GM23338 (cell line): ENCODE measurements around the gene DHRS12. TPM values are rescaled to one million over a fixed set of nuclear protein-coding genes. Genes with fewer than 3 reads are reported as not detected.

ENCODE experiments used
- ATAC-seq: fragments of 200-7000 bp; cut with Tn5 transposase; 3 replicates; pipeline ENCODE4 v1.9.1; 2020
- DNase-seq: peaks from one replicate; pipeline ENCODE4 v3.0.0-alpha.2; 2015; ENCODE audit warnings: low spot score
- H2AFZ ChIP-seq: fragments of 200-600 bp; sonication (generic); 2 replicates; pipeline ENCODE4 v1.8.0; 2016; ENCODE audit warnings: antibody characterized with exemption, mild to moderate bottlenecking, moderate library complexity
- H3F3A ChIP-seq: fragments of 200-600 bp; sonication (generic); replicated peaks from 2 replicates; pipeline ENCODE4 v1.8.0; 2017; ENCODE audit warnings: antibody characterized with exemption, mixed run types, low read depth
- H3K27ac ChIP-seq: fragments of 200-600 bp; sonication (generic); 2 replicates; pipeline ENCODE4 v1.6.1; 2016; ENCODE audit warnings: low read depth
- H3K27me3 ChIP-seq: fragments of 200-600 bp; sonication (generic); 2 replicates; pipeline ENCODE4 v1.8.0; 2016; ENCODE audit warnings: mild to moderate bottlenecking, mixed run types, moderate library complexity; ENCODE audit not compliant: insufficient read depth
- H3K36me3 ChIP-seq: fragments of 200-600 bp; sonication (generic); 2 replicates; pipeline ENCODE4 v1.8.0; 2016; ENCODE audit warnings: mild to moderate bottlenecking; ENCODE audit not compliant: insufficient read depth
- H3K4me1 ChIP-seq: fragments of 200-600 bp; sonication (generic); 2 replicates; pipeline ENCODE4 v1.8.0; 2016; ENCODE audit warnings: mild to moderate bottlenecking, moderate library complexity; ENCODE audit not compliant: insufficient read depth
- H3K4me2 ChIP-seq: fragments of 200-600 bp; sonication (generic); 2 replicates; pipeline ENCODE4 v1.7.1; 2017; ENCODE audit warnings: mixed run types
- H3K4me3 ChIP-seq: fragments of 200-600 bp; sonication (generic); 2 replicates; pipeline ENCODE4 v1.6.1; 2016; ENCODE audit warnings: mixed run types
- H3K79me2 ChIP-seq: fragments of 200-600 bp; sonication (generic); replicated peaks from 2 replicates; pipeline ENCODE4 v1.8.0; 2017; ENCODE audit warnings: mild to moderate bottlenecking; ENCODE audit not compliant: insufficient read depth
- H3K9me2 ChIP-seq: fragments of 200-600 bp; sonication (generic); 2 replicates; pipeline ENCODE4 v1.8.0; 2017; ENCODE audit not compliant: insufficient read depth
- H4K20me1 ChIP-seq: fragments of 200-600 bp; sonication (generic); replicated peaks from 2 replicates; pipeline ENCODE4 v1.8.0; 2017; ENCODE audit warnings: mild to moderate bottlenecking; ENCODE audit not compliant: insufficient read depth
- H3K27ac Mint-ChIP-seq: 2 replicates; pipeline ENCODE4 v1.8.0; 2020; ENCODE audit warnings: inconsistent platforms, mild to moderate bottlenecking, moderate library complexity, mixed read lengths
- H3K27me3 Mint-ChIP-seq: 3 replicates; pipeline ENCODE4 v1.8.0; 2022; ENCODE audit warnings: low read depth, mild to moderate bottlenecking, moderate library complexity, mixed read lengths, inconsistent platforms; ENCODE audit not compliant: insufficient read depth, poor library complexity
- H3K36me3 Mint-ChIP-seq: 3 replicates; pipeline ENCODE4 v1.8.0; 2021; ENCODE audit warnings: low read depth, mild to moderate bottlenecking, inconsistent platforms, moderate library complexity, mixed read lengths
- H3K4me1 Mint-ChIP-seq: 3 replicates; pipeline ENCODE4 v1.8.0; 2020; ENCODE audit warnings: mild to moderate bottlenecking, inconsistent platforms, mixed read lengths
- H3K4me3 Mint-ChIP-seq: 3 replicates; pipeline ENCODE4 v1.8.0; 2021; ENCODE audit warnings: moderate library complexity, mild to moderate bottlenecking, inconsistent platforms, mixed read lengths
- H3K9me3 Mint-ChIP-seq: 3 replicates; pipeline ENCODE4 v1.8.0; 2020; ENCODE audit warnings: moderate library complexity, mild to moderate bottlenecking, inconsistent platforms, mixed read lengths
- CREB1 ChIP-seq: fragments of 250-450 bp; sonication (Bioruptor Pico); IDR thresholded peaks from 2 replicates; pipeline ENCODE4 v1.5.0; 2020; ENCODE audit warnings: low read depth, mild to moderate bottlenecking, moderate library complexity
- EZH2 ChIP-seq: fragments of 200-600 bp; sonication (generic); IDR thresholded peaks from one replicate; pipeline ENCODE4 v1.8.0; 2017; ENCODE audit warnings: antibody characterized with exemption, mild to moderate bottlenecking, low read depth; ENCODE audit not compliant: unreplicated experiment
- EZH2phosphoT487 ChIP-seq: fragments of 200-600 bp; sonication (generic); IDR thresholded peaks from one replicate; pipeline ENCODE4 v1.8.1; 2018; ENCODE audit warnings: antibody characterized with exemption; ENCODE audit not compliant: unreplicated experiment
- JUNB ChIP-seq: IDR thresholded peaks from one replicate; pipeline ENCODE4 v1.6.1; 2016; ENCODE audit warnings: antibody characterized with exemption; ENCODE audit not compliant: unreplicated experiment
- NANOG ChIP-seq: IDR thresholded peaks from 2 replicates; pipeline ENCODE4 v1.6.1; 2016; ENCODE audit warnings: antibody characterized with exemption, borderline replicate concordance
- POLR2AphosphoS5 ChIP-seq: IDR thresholded peaks from 2 replicates; pipeline ENCODE4 v1.6.1; 2016; ENCODE audit warnings: antibody characterized with exemption, low read depth
- STAT1 ChIP-seq: IDR thresholded peaks from one replicate; pipeline ENCODE4 v1.6.1; 2016; ENCODE audit warnings: antibody characterized with exemption; ENCODE audit not compliant: unreplicated experiment
- ZNF114 ChIP-seq: fragments of 250-450 bp; sonication (Bioruptor Pico); IDR thresholded peaks from 2 replicates; pipeline ENCODE4 v1.5.0; 2020; ENCODE audit warnings: mild to moderate bottlenecking, moderate library complexity
- ZNF331 ChIP-seq: fragments of 250-450 bp; sonication (Bioruptor Pico); IDR thresholded peaks from 2 replicates; pipeline ENCODE4 v1.5.0; 2020; ENCODE audit warnings: low read depth, mild to moderate bottlenecking, moderate library complexity
- polyA plus RNA-seq: library from polyadenylated mRNA; unstranded; fragments of >200 nt; fragmentation: Nextera tagmentation; extraction: Ambion mirVana; gene quantifications from 2 replicates; pipeline ENCODE4 v1.2.1, GENCODE V29; 2016
- total RNA-seq: library from RNA; depleted of rRNA; stranded (reverse); fragments of >200 nt; shearing (Covaris generic); gene quantifications from 2 replicates; pipeline ENCODE4 v1.2.3, GENCODE V29; 2014
- TF ChIP-seq, protein P1 (sequence below): IDR thresholded peaks from one replicate; pipeline ENCODE4 v1.6.1; 2018; ENCODE audit warnings: antibody characterized with exemption; ENCODE audit not compliant: unreplicated experiment
- TF ChIP-seq, protein P2 (sequence below): IDR thresholded peaks from 2 replicates; pipeline ENCODE4 v1.6.1; 2016; ENCODE audit warnings: antibody characterized with exemption
- TF ChIP-seq, protein P3 (sequence below), 2 experiments: fragments of 200-600 bp in 1 of 2; sonication (generic) in 1 of 2; conservative IDR thresholded peaks; 2 replicates each; pipeline versions ENCODE4 v1.5.1 to v1.6.1; 2016 to 2017; ENCODE audit warnings: antibody characterized with exemption in 2 of 2, low read depth in 2 of 2, mild to moderate bottlenecking in 2 of 2, moderate library complexity in 1 of 2

Gene DHRS12
- total and polyA plus RNA-seq, 2 experiments from 2014 or later = 4.6 to 12.2 TPM

DNA sequence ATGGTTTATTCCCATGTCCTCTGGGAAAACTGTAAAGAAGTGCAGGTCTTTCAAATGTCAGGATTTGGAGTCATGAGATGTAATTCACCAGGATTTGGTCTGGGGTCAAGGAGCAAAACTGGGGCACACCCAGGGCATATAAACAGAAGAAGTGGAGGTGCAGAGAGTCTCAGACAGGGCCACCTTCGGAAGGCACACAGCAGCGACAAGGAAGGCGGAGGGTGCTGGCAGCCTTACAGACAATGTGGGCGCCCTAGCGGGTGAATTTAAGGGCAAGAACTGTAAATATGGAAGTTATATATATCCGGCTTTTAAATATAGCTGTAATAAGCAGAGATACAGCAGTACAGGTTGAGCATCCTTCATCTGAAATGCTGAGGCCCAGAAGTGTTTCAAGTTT, 31.2 kb downstream of the DHRS12 start (continued):
- TF ChIP-seq, protein P1, sequence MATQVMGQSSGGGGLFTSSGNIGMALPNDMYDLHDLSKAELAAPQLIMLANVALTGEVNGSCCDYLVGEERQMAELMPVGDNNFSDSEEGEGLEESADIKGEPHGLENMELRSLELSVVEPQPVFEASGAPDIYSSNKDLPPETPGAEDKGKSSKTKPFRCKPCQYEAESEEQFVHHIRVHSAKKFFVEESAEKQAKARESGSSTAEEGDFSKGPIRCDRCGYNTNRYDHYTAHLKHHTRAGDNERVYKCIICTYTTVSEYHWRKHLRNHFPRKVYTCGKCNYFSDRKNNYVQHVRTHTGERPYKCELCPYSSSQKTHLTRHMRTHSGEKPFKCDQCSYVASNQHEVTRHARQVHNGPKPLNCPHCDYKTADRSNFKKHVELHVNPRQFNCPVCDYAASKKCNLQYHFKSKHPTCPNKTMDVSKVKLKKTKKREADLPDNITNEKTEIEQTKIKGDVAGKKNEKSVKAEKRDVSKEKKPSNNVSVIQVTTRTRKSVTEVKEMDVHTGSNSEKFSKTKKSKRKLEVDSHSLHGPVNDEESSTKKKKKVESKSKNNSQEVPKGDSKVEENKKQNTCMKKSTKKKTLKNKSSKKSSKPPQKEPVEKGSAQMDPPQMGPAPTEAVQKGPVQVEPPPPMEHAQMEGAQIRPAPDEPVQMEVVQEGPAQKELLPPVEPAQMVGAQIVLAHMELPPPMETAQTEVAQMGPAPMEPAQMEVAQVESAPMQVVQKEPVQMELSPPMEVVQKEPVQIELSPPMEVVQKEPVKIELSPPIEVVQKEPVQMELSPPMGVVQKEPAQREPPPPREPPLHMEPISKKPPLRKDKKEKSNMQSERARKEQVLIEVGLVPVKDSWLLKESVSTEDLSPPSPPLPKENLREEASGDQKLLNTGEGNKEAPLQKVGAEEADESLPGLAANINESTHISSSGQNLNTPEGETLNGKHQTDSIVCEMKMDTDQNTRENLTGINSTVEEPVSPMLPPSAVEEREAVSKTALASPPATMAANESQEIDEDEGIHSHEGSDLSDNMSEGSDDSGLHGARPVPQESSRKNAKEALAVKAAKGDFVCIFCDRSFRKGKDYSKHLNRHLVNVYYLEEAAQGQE = no peak
- TF ChIP-seq CREB1 (CRISPR knock-in tag) (no peak), ZNF114 (no peak)

DNA sequence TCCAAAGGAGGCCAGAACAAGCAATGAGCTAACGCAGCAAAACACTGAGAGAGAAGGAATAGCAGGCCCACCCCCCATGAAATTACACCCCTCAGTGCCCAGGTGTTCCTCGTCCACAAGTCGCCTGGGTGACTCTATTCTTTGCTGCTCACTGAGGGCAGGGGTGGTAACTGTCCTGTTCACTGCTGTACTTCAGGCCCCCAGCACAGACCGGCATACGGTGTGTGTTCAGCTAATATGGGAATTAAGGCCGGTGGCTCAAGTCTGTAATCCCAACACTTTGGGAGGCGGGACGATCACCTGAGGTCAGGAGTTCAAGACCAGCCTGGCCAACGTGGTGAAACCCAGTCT, 31.9 kb downstream of the DHRS12 start:
- no peaks in the 10 kb centered on the region for H4K20me1 ChIP-seq
- no peaks in the 10 kb centered on the region for H3K36me3 ChIP-seq
- Mint-ChIP-seq H3K27me3 (peaks cover 23% of the 10 kb centered on the region), H3K4me3 (no peak overlapping the region), H3K4me1 (peaks cover 28% of the 10 kb centered on the region), H3K36me3 (peaks cover 3% of the 10 kb centered on the region; the same call in 1 of the 3 replicates), H3K27ac (no peak overlapping the region), H3K9me3 (0 out of 3 replicates have a peak, but pooled peaks cover 3% of the 10 kb centered on the region)
- H3K27me3 ChIP-seq = no peaks in the 10 kb centered on the region
- no peak overlapping the region for H3K4me3 ChIP-seq
- DNase-seq = no peak
- H3K4me2 ChIP-seq = no peak overlapping the region
- no peak overlapping the region for H3K27ac ChIP-seq
- H3K4me1 ChIP-seq = peaks cover 19% of the 10 kb centered on the region
- no peaks in the 10 kb centered on the region for H3K79me2 ChIP-seq
- no peaks in the 10 kb centered on the region for H3K9me2 ChIP-seq
- H2AFZ ChIP-seq = no peak overlapping the region
- no peak for ATAC-seq
- 0 out of 2 replicates have a peak, but pooled peaks cover 4% of the 10 kb centered on the region for H3F3A ChIP-seq
- TF ChIP-seq EZH2 = no peak
- TF ChIP-seq CREB1 (CRISPR knock-in tag) = no peak
- TF ChIP-seq ZNF114 = no peak
- TF ChIP-seq STAT1 = no peak
- TF ChIP-seq ZNF331 = no peak
- TF ChIP-seq JUNB = no peak
- TF ChIP-seq NANOG = no peak
- TF ChIP-seq, protein P1 = no peak
- TF ChIP-seq, protein P2, sequence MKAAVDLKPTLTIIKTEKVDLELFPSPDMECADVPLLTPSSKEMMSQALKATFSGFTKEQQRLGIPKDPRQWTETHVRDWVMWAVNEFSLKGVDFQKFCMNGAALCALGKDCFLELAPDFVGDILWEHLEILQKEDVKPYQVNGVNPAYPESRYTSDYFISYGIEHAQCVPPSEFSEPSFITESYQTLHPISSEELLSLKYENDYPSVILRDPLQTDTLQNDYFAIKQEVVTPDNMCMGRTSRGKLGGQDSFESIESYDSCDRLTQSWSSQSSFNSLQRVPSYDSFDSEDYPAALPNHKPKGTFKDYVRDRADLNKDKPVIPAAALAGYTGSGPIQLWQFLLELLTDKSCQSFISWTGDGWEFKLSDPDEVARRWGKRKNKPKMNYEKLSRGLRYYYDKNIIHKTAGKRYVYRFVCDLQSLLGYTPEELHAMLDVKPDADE = no peak
- TF ChIP-seq, protein P3, sequence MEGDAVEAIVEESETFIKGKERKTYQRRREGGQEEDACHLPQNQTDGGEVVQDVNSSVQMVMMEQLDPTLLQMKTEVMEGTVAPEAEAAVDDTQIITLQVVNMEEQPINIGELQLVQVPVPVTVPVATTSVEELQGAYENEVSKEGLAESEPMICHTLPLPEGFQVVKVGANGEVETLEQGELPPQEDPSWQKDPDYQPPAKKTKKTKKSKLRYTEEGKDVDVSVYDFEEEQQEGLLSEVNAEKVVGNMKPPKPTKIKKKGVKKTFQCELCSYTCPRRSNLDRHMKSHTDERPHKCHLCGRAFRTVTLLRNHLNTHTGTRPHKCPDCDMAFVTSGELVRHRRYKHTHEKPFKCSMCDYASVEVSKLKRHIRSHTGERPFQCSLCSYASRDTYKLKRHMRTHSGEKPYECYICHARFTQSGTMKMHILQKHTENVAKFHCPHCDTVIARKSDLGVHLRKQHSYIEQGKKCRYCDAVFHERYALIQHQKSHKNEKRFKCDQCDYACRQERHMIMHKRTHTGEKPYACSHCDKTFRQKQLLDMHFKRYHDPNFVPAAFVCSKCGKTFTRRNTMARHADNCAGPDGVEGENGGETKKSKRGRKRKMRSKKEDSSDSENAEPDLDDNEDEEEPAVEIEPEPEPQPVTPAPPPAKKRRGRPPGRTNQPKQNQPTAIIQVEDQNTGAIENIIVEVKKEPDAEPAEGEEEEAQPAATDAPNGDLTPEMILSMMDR (conservative IDR thresholded peaks at IDR 0.05; ENCODE audit: low read depth in 2 of 2) = no peak
- no peak for TF ChIP-seq POLR2AphosphoS5
- TF ChIP-seq EZH2phosphoT487 = no peak
